ENCODE measurements around the gene SNU13.
"Not testable (repeated sequence)": the region's sequence is repeated elsewhere in the genome, so short reads cannot be mapped to it uniquely, and the experiment has no call there.

The SNU13 gene

GRCh38 chr22:41676134-41676533 is 12.5 kb downstream of the SNU13 start:
- no peak for DNase-seq

- no peak for DNase-seq
These were observed 13.8 kb downstream of the SNU13 start for GRCh38 chr22:41674846-41675340.

DNA sequence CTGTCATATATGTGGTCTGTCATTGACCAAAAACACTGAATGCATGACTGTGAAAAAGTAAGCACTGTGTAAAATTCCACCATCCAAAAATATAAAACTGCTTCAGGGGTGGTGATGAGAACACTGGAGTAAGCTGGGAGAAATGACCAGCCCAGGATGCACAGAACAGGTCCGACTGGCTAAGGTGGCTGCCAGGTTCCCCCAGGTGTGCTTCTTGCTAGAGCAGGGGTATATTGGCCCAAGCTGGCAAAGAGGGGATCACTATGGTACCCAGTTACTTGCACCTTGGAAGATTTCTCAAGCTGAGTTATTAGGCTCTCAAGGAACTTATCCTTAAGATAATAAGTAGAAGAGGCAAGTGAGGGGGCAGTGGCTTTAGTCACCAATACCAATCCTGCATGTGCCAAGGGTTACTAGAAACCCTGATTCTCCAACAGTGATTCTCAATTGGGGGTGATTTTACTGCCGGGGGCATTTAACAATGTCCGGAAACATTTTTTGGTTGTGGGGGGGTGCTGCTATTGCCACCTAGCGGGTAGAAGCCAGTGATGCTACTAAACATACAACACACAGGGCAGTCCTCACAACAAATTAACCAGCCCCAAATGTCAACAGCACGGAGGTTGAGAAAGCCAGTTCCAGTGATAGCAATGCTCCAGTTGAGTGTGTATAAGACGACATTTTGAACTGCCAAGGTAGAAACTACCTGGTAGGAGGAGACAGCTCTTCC is 15.7 kb downstream of the SNU13 start:
- no peak for DNase-seq

DNA sequence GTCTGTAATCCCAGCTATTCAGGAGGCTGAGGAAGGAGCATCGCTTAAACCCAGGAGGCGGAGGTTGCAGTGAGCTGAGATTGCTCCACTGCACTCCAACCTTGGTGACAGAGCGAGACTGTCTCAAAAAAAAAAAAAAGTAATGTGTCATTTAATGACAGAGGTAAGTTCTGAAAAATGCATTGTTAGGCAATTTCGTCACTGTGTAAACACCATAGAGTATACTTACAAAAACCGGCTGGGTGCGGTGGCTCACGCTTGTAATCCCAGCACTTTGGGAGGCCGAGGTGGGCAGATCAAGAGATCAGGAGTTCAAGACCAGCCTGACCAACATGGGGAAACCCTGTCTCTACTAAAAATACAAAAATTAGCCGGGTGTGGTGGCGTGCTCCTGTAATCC is 16.6 kb downstream of the SNU13 start:
- DNase-seq: not testable (repeated sequence)

DNA sequence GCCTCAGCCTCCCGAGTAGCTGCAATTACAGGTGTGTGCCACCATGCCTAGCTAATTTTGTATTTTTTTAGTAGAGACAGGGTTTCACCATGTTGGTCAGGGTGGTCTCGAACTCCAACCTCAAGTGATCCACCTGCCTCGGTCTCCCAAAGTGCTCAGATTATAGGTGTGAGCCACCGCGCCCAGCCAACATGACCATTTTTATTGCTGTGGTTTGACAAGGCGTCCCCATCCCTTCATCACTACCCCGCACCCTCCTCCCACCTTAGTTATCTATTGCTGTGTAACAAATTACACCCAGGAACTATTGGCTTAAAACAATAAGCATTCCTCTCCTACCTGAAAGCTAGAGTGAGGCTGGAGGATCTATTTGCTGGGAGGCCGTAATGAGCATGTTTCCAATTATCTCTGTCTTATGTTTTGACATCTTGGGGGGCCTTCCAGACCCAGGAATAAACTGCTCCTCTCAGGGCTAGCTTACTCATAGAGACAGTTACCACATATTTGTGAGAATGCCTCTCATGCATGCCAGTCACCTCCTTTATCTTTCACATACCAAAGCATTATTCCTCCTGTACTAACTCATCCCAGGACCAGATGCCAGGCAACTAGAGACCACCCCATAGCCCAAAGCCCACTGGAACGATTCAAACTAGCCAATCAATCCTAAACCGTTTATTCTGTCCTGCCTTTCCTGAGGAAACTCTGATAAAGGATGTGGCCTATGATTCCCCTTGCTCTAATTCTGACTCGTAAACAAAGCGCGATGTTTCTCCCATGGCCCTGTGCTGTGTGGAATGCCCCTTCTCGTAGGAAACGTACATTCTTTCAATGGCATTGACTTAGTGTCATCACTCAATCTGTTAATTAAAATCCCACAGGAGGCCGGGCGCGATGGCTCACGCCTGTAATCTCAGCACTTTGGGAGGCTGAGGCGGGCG is 19.4 kb downstream of the SNU13 start:
- DNase-seq: no peak

DNA sequence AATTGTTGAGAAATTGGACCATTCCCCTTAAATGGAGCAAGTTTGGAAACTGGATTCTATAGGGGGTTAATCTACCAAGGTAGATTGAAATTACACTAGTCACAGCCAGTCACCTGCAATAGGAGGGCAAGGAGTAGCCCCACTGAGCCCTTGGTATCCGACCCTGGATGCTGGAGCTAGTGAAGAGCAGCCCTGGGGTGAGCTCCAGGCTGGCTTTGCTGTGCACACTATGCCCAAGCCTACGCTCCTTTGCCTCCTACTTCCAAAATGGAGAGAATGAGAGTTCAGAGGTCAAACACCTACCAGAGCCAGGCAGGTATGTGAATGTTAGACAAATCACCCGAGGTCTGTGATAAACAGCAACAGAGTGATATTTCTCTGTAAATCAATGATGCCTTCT is 23.7 kb downstream of the SNU13 start:
- DNase-seq: no peak

DNA sequence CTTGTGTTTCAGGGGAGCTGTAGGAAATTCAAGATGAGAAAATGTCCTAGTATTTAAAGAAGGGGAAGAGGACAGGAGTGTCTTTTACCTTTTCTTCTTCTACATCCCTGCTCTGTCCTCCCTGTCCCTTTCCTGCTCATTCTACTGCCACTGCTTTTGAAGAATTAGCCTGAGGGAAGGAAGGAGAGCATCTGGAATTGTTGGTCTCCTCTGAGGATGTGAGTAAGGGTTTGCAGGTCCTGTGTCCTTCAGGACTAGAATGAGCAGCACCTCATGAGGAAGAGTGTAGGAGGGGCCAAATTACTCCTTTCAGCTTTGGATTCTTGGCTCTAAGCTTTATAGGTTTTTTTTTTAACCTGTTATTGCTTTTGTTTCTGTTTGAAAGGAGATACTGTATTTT is 24.2 kb downstream of the SNU13 start:
- DNase-seq: no peak

GRCh38 chr22:41663594-41663993 is 25.1 kb downstream of the SNU13 start:
- DNase-seq: not testable (repeated sequence)

DNA sequence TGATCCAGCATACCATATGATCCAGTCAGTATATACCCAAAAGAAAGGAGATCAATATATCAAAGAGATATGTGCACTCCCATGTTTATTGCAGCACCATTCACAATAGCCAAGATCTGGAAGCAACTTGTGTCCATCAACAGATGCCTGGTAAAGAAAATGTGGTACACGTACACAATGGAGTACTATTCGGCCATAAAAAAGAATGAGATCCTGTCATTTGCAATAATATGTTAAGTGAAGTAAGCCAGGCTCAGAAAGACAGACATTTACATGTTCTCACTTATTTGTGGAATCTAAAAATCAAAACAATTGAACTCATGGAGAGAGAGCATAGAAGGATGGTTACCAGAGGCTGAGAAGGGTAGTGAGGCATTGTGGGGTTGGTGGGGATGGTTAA is 27.0 kb downstream of the SNU13 start:
- DNase-seq: no peak

GRCh38 chr22:41661088-41661487 is 27.6 kb downstream of the SNU13 start:
- no peak for DNase-seq

DNA sequence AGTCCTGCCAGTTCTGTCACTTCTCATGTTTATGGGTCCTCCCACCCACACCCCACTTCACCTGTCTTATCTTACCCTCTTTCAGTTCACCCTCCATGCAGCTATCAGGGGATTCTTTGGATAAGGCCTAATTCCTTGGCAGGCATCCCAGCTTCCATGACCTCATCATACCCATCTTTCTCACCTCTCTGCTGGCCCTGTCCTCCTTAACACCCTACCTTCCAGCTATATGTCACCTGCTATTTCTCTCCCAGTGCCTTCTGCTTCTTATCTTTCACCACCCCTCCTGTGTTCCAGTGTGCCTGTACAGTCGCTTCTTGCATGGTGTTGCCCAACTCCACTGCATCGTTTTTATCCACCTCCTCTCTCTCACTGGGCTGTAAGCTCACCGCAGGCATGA is 28.3 kb downstream of the SNU13 start:
- DNase-seq: no peak

- DNase-seq: no peak
These were observed 28.7 kb downstream of the SNU13 start for GRCh38 chr22:41659941-41660340.

DNA sequence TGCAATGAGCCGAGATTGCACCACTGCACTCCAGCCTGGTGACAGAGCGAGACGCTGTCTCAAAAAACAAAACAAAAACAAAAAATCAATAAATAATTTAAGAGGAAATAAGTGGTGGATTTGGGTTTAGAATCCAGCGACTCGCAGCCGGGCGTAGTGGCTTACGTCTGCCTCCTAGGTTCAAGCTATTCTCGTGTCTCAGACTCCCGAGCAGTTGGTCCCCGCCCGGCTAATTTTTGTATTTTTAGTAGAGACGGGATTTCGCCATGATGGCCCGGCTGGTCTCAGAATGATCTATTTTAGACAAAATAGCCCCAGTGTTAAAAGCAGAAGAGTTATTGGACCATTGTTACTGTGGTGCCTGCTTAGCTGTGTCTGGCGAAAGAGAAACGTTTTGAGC is 29.8 kb downstream of the SNU13 start:
- DNase-seq: no peak

GRCh38 chr22:41657709-41658108 is 31.0 kb downstream of the SNU13 start:
- DNase-seq: no peak

DNA sequence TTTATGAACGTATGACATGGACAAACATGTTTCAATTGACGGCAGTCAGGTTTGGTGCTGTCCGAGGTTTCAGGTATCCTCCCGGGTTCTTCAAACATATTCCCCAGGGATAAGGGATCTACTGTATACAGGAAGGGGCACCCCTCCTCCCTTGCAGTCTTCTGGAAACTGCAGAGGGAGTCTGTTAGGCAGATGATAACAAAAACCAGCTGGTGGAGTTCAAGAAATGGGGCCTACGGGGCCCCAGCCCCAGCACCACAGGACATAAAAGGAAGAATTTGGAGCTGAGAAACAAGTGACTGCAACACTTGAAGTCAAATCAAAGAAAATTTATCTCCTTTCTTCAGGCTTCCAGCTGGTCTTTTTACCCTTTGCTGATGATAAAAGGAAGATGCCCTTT is 32.1 kb downstream of the SNU13 start:
- no peak for DNase-seq

GRCh38 chr22:41654322-41654721 is 34.3 kb downstream of the SNU13 start:
- DNase-seq: no peak

DNA sequence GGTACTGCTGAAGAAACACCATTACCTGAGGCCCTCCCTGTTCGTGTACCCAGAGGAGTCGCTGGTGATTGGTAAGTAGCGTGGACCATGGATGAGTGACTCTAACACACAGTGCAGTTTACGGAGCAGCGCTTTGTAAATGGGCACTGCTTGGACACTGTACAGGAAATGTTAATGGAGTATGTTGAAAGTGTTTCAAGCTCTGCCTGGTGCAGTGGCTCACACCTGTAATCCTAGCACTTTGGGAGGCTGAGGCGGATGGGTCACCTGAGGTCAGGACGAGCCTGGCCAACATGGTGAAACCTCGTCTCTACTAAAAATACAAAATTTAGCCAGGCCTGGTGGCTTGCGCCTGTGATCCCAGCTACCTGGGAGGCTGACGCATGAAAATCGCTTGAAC is 37.8 kb downstream of the SNU13 start:
- DNase-seq: no peak

DNA sequence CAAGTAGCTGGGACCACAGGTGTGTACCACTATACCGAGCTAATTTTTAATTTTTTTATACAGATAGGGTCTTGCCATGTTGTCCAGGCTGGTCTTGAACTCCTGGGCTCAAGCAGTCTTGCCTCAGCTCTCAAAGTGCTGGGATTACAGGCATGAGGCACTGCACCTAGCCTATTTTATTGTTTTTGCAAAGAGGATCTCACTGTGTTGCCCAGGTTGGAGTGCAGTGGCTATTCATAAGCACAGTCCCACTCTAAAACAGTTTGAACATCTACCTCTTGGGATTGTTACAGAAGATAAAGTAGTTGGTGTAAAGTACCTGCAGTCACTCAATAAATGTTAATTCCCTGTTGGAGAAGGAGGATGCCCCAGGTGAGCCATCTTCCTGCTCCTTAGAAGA is 38.4 kb downstream of the SNU13 start:
- DNase-seq: no peak

DNA sequence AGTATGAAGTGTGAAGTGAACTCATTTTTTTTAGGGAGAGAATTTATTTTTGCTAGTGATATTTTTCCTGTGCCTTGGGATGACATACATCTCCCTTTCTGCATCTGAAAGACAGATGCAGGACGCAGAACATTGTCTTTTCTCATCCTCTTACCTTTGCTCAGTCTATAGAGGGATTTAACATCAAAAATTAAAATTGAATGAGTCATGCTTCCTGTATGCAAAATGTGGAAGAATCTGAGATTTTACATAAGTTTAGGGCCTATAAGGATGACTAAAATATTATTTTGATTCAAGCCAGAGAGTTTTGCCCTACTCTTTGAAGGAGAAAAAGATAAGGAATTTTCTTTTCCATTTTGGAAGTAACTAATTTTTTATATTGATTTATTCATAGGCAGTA is 40.2 kb downstream of the SNU13 start:
- DNase-seq: no peak

DNA sequence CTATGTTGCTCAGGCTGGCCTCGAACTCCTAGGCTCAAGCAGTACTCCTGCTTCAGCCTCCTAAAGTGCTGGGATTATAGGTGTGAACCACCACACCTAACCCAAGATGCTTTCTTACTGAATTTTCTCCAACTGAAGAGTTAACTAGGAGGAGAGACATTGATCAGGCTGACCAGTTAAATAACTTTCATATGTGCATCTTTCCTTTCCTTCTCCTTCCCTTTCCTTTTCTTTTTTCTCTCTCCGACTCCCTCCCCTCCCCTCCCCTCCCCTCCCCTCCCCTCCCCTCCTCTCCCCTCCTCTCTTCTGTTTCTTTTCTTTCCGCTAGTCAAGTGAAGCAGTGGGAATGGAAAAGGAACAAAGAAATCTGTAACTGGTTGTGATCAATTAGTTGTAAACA is 40.9 kb downstream of the SNU13 start:
- no peak for DNase-seq

DNA sequence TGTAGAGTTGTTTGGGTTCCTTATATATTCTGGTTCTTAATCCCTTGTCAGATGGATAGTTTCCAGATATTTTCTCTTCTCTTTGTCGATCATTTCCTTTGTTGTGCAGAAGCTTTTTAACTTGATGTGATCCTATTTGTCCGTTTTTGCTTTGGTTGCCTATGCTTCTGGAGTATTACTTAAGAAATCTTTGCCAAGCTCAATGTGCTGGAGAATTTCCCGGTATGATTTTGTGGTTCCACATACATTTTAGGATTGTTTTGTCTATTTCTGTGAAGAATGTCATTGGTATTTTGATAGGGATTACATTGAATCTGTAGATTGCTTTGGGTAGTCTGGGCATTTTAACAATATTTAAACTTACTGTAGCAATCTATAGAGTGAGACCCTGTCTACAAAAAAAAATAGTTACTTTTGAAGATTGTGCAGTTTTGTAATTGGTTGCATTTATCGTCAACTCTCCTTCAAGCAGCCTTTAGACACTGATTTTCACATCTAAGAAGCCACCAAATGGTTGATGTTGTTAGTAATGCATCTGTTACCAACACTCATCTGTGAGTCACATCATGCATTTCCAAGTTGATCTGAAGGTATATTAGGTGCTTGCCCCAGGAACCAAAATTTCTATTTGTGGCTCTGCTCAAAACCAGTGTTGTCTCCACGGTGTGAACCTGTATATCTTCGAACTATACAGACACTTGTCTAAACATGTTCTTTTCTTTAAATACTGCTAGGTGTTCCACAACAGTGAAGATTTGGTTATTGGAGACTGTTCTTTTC is 46.1 kb downstream of the SNU13 start:
- DNase-seq: no peak

GRCh38 chr22:41641854-41642253 is 46.8 kb downstream of the SNU13 start:
- DNase-seq: no peak

DNA sequence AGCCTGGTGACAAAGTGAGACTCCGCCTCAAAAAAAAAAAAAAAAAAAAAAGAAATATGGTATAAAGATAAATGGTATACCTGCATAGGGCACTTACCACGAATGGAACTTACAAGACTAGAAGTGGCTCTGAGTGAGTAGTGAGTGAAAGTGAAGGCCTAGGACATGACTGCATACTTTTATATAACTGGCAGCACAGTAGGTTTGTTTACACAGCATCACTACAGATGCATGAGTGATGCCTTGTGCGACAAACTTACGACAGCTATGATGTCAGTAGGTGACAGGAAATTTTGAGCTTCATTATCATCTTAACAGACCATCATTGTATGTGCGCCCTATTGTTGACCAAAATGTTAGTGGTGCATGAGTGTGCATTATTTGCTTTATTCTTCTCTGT is 49.9 kb downstream of the SNU13 start:
- DNase-seq: no peak
